WTC11 (cell line): ENCODE data around the gene NTRK3. TPM values are rescaled to one million over a fixed set of nuclear protein-coding genes. Genes with fewer than 3 reads are reported as not detected.
A peak's percentile ranks its signal among the peaks of the same experiment; 100 is the strongest.
"Not testable (repeated sequence)": the region's sequence is repeated elsewhere in the genome, so short reads cannot be mapped to it uniquely, and the experiment has no call there.

ENCODE experiments used
- ATAC-seq: fragments of 200-7000 bp; cut with Tn5 transposase; 2 replicates; pipeline ENCODE4 v1.10.0; 2021; ENCODE audit warnings: mild to moderate bottlenecking, moderate library complexity
- CTCF ChIA-PET: fragments of 300-600 bp; sonication (Branson Sonifier 250); formaldehyde crosslinking; loops from one replicate; lab custom pipeline; 2021; ENCODE audit warnings: antibody characterized with exemption; lab: Charles Lee
- POLR2A ChIA-PET: fragments of 350-600 bp; sonication (Branson Sonifier 250); formaldehyde crosslinking; loops from one replicate; lab custom pipeline; 2021; ENCODE audit warnings: antibody characterized with exemption; lab: Charles Lee
- DNase-seq: peaks from one replicate; pipeline ENCODE4 v3.0.0; 2021; ENCODE audit warnings: low spot score
- H3K27ac Mint-ChIP-seq: 2 replicates; pipeline ENCODE4 v1.8.0; 2021; ENCODE audit warnings: mixed read lengths
- H3K27me3 Mint-ChIP-seq: 2 replicates; pipeline ENCODE4 v1.8.0; 2021; ENCODE audit warnings: low read depth, mild to moderate bottlenecking, moderate library complexity, mixed read lengths
- H3K36me3 Mint-ChIP-seq: 2 replicates; pipeline ENCODE4 v1.8.0; 2021; ENCODE audit warnings: mixed read lengths
- H3K4me1 Mint-ChIP-seq: 2 replicates; pipeline ENCODE4 v1.8.0; 2022; ENCODE audit warnings: mixed read lengths
- H3K4me3 Mint-ChIP-seq: 2 replicates; pipeline ENCODE4 v1.8.0; 2021; ENCODE audit warnings: mild to moderate bottlenecking, moderate library complexity, mixed read lengths
- H3K9me3 Mint-ChIP-seq: 2 replicates; pipeline ENCODE4 v1.8.0; 2021; ENCODE audit warnings: mixed read lengths
- CBFB ChIP-seq: sonication (generic); formaldehyde crosslinking; IDR thresholded peaks from 2 replicates; pipeline ENCODE4 v1.8.1; 2022; ENCODE audit warnings: mild to moderate bottlenecking, low read depth, missing genetic modification reagents
- EMX1 ChIP-seq: fragments of 250-450 bp; sonication (Bioruptor Pico); IDR thresholded peaks from 2 replicates; pipeline ENCODE4 v1.8.0; 2021; ENCODE audit warnings: mild to moderate bottlenecking
- ESRRA ChIP-seq: sonication (generic); formaldehyde crosslinking; IDR thresholded peaks from 2 replicates; pipeline ENCODE4 v1.8.1; 2022; ENCODE audit warnings: mild to moderate bottlenecking, missing genetic modification reagents, borderline replicate concordance
- FOXJ3 ChIP-seq: sonication (generic); formaldehyde crosslinking; IDR thresholded peaks from 2 replicates; pipeline ENCODE4 v1.9.0; 2021; ENCODE audit warnings: missing genetic modification reagents, mild to moderate bottlenecking, borderline replicate concordance
- GABPB1 ChIP-seq: sonication (generic); formaldehyde crosslinking; IDR thresholded peaks from 2 replicates; pipeline ENCODE4 v1.8.1; 2023; ENCODE audit warnings: mild to moderate bottlenecking, missing genetic modification reagents
- IRF1 ChIP-seq: sonication (generic); formaldehyde crosslinking; IDR thresholded peaks from 2 replicates; pipeline ENCODE4 v1.8.0; 2023; ENCODE audit warnings: missing genetic modification reagents
- IRF2 ChIP-seq: sonication (generic); formaldehyde crosslinking; IDR thresholded peaks from 2 replicates; pipeline ENCODE4 v1.8.0; 2022; ENCODE audit warnings: low read depth, missing genetic modification reagents, borderline replicate concordance
- NFE2L1 ChIP-seq: sonication (generic); formaldehyde crosslinking; IDR thresholded peaks from 2 replicates; pipeline ENCODE4 v1.8.1; 2023; ENCODE audit warnings: missing genetic modification reagents
- NFYB ChIP-seq: sonication (generic); formaldehyde crosslinking; conservative IDR thresholded peaks from 2 replicates; pipeline ENCODE4 v1.8.0; 2022; ENCODE audit warnings: low read depth, missing genetic modification reagents
- TP53 ChIP-seq: sonication (generic); formaldehyde crosslinking; IDR thresholded peaks from 2 replicates; pipeline ENCODE4 v1.8.1; 2023; ENCODE audit warnings: mild to moderate bottlenecking, missing genetic modification reagents
- ZNF138 ChIP-seq: sonication (generic); formaldehyde crosslinking; conservative IDR thresholded peaks from 2 replicates; pipeline ENCODE4 v1.8.1; 2022; ENCODE audit warnings: mild to moderate bottlenecking, moderate library complexity, missing genetic modification reagents
- ZNF219 ChIP-seq: sonication (generic); formaldehyde crosslinking; IDR thresholded peaks from 2 replicates; pipeline ENCODE4 v1.8.0; 2023; ENCODE audit warnings: missing genetic modification reagents, mild to moderate bottlenecking, borderline replicate concordance
- ZNF396 ChIP-seq: fragments of 250-450 bp; sonication (Bioruptor Pico); IDR thresholded peaks from 2 replicates; pipeline ENCODE4 v1.8.0; 2021; ENCODE audit warnings: mild to moderate bottlenecking, moderate library complexity, borderline replicate concordance
- ZSCAN18 ChIP-seq: fragments of 250-450 bp; sonication (Bioruptor Pico); IDR thresholded peaks from 2 replicates; pipeline ENCODE4 v2.1.2; 2022; ENCODE audit warnings: mild to moderate bottlenecking, moderate library complexity
- total RNA-seq: library from RNA; stranded (reverse); gene quantifications from 3 replicates; pipeline ENCODE4 v1.2.3, GENCODE V29; 2021
- TF ChIP-seq, protein P1 (sequence below): sonication (generic); formaldehyde crosslinking; IDR thresholded peaks from 2 replicates; pipeline ENCODE4 v1.8.0; 2023; ENCODE audit warnings: mild to moderate bottlenecking, missing genetic modification reagents

NTRK3 gene
- total RNA-seq, 1 experiment from 2014 or later = 12.3 TPM

DNA sequence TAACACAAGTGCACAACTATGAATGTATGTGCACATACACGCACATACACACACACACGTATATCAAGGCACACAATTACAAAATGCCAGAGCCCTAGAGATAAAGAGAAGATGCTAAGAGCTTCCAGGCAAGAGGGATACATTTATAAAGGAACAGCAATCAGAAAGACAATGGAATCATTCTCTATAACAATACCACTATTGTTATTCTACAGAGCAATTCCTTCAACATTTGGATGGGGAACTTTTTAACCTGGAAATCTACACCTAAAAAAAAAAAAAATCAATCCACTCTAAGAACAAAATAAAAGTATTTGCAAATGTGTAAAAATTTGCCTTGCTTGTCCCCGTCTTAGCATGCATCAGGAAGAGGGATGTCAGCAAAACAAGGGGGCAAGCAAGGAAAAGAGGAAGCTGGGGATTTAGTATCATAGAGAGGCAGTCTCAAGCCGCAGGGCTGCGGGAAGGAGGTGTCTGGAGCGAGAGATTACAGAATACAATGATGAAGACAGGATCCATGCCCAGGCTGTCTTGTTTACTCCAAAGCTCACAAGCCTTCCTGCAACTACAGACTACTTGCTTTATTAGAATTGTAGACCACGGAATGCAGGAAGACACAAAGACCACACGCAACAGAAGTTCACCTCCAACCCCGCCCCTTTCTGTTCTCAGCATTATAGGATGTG lies 220.2 kb downstream of the NTRK3 start:
- DNase-seq (no peak), ATAC-seq (peak; percentile 80)
- H3K4me3 Mint-ChIP-seq = peak overlapping the region; percentile 34
- H3K36me3 Mint-ChIP-seq = peaks cover 1% of the 10 kb centered on the region; the same call in 1 of the 2 replicates
- H3K27me3 Mint-ChIP-seq = no peaks in the 10 kb centered on the region
- POLR2A ChIA-PET = interaction anchor here (0.7 to 1.3 kb wide), 2 partner anchors 36 to 84 kb away, joined by 3 read pairs; no protein-coding TSS in a partner anchor
- CTCF ChIA-PET = interaction anchor here (0.7 to 1.7 kb wide), 5 partner anchors 13 to 1601 kb away, joined by 3 to 5 read pairs (median 3); no protein-coding TSS in a partner anchor
- H3K9me3 Mint-ChIP-seq = peaks cover 2% of the 10 kb centered on the region; the same call in 1 of the 2 replicates
- peaks cover 48% of the 10 kb centered on the region for H3K4me1 Mint-ChIP-seq
- H3K27ac Mint-ChIP-seq = peak overlapping the region; percentile 77
- no peak for TF ChIP-seq ZNF138 (CRISPR knock-in tag)
- TF ChIP-seq ZNF219 (CRISPR knock-in tag) = no peak
- TF ChIP-seq EMX1 (CRISPR knock-in tag) = no peak
- no peak for TF ChIP-seq ESRRA
- no peak for TF ChIP-seq CBFB (CRISPR knock-in tag)
- TF ChIP-seq IRF2 (CRISPR knock-in tag) = no peak
- no peak for TF ChIP-seq TP53 (CRISPR knock-in tag)

DNA sequence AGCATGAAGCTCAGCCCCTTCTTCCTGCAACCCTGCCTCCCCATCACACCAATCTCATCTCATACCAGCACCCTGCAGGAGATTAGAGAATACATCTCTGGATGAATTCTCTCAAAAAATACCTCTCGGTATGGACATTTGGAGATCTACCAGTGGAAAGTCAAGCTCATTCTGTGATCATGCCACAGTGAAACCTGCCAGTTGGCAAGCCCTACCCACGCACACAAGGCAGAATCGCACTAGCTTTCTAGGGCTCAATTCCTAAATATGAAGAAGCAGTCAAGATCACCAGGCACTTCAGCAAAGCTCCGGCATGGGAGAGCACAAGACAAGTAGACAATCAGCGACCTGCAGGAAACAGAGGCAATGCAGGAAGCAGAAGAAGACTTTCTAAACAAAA lies 221.2 kb downstream of the NTRK3 start:
- Mint-ChIP-seq H3K27me3 (no peaks in the 10 kb centered on the region), H3K36me3 (peaks cover 7% of the 10 kb centered on the region), H3K9me3 (peaks cover 9% of the 10 kb centered on the region), H3K4me1 (peaks cover 48% of the 10 kb centered on the region), H3K4me3 (no peak overlapping the region; the same call in 1 of the 2 replicates), H3K27ac (peak overlapping the region; percentile 9)
- DNase-seq (no peak), ATAC-seq (no peak)
- ChIA-PET POLR2A (interaction anchor here (1.3 kb wide), 1 partner anchor 37 kb away, joined by 3 read pairs; no protein-coding TSS in a partner anchor), CTCF (interaction anchor here (1.3 to 1.7 kb wide), 2 partner anchors 26 to 239 kb away, joined by 3 to 5 read pairs; no protein-coding TSS in a partner anchor)
- no peak for TF ChIP-seq FOXJ3 (CRISPR knock-in tag)
- TF ChIP-seq, protein P1, sequence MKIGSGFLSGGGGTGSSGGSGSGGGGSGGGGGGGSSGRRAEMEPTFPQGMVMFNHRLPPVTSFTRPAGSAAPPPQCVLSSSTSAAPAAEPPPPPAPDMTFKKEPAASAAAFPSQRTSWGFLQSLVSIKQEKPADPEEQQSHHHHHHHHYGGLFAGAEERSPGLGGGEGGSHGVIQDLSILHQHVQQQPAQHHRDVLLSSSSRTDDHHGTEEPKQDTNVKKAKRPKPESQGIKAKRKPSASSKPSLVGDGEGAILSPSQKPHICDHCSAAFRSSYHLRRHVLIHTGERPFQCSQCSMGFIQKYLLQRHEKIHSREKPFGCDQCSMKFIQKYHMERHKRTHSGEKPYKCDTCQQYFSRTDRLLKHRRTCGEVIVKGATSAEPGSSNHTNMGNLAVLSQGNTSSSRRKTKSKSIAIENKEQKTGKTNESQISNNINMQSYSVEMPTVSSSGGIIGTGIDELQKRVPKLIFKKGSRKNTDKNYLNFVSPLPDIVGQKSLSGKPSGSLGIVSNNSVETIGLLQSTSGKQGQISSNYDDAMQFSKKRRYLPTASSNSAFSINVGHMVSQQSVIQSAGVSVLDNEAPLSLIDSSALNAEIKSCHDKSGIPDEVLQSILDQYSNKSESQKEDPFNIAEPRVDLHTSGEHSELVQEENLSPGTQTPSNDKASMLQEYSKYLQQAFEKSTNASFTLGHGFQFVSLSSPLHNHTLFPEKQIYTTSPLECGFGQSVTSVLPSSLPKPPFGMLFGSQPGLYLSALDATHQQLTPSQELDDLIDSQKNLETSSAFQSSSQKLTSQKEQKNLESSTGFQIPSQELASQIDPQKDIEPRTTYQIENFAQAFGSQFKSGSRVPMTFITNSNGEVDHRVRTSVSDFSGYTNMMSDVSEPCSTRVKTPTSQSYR = no peak
- TF ChIP-seq GABPB1 (CRISPR knock-in tag) = no peak

- H3K27ac Mint-ChIP-seq, CTCF ChIA-PET, ATAC-seq: not testable (repeated sequence)
Measured at GRCh38 chr15:88033421-88033820, 223.1 kb downstream of the NTRK3 start.

GRCh38 chr15:88032787-88033186 lies 223.8 kb downstream of the NTRK3 start:
- H3K4me1 Mint-ChIP-seq = peaks cover 59% of the 10 kb centered on the region
- H3K27ac Mint-ChIP-seq = no peak overlapping the region
- H3K36me3 Mint-ChIP-seq = peaks cover 7% of the 10 kb centered on the region
- peaks cover 13% of the 10 kb centered on the region for H3K9me3 Mint-ChIP-seq
- ChIA-PET POLR2A (no interaction called here), CTCF (no interaction called here)
- no peak overlapping the region for H3K4me3 Mint-ChIP-seq
- no peaks in the 10 kb centered on the region for H3K27me3 Mint-ChIP-seq
- no peak for ATAC-seq
- no peak for DNase-seq
- no peak for TF ChIP-seq IRF1 (CRISPR knock-in tag)
- TF ChIP-seq, protein P1 = no peak
- no peak for TF ChIP-seq ZSCAN18 (CRISPR knock-in tag)
- no peak for TF ChIP-seq ZNF396 (CRISPR knock-in tag)
- no peak for TF ChIP-seq NFYB
- no peak for TF ChIP-seq NFE2L1 (CRISPR knock-in tag)
- no peak for TF ChIP-seq IRF2 (CRISPR knock-in tag)

More at GRCh38 chr15:88033421-88033820, 223.1 kb downstream of the NTRK3 start:
- H3K27me3 Mint-ChIP-seq, POLR2A ChIA-PET, H3K36me3 Mint-ChIP-seq, H3K9me3 Mint-ChIP-seq, H3K4me3 Mint-ChIP-seq, DNase-seq: not testable (repeated sequence)
- H3K4me1 Mint-ChIP-seq = peaks cover 60% of the 10 kb centered on the region
